HCEC 1CT (cell line): ENCODE data around the gene SERPINB11.
"Not testable (repeated sequence)": the region's sequence is repeated elsewhere in the genome, so short reads cannot be mapped to it uniquely, and the experiment has no call there.

Source experiments
- DNase-seq: peaks from one replicate; pipeline ENCODE4 v3.0.0-alpha.2; 2017

Gene SERPINB11

DNA sequence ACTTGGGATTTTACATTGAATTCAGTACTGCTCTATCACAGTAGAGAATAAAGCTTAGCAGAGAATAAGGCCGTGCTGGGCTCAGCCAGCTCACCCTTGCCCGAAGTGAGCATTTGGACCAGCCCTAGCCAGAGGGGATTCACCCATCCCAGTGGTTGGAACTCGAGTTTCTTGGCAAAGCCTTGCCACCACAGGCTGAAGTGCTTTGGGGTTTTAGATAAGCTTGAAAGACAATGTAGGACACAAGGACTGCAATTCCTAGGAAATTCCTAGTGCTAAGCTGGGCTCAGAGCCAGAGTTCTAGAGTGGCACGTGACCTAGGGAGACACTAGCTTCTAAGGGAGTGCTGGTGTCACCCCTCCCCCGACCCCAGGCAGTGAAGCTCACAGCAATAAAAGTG, 28.0 kb downstream of the SERPINB11 start:
- no peak for DNase-seq

GRCh38 chr18:63731215-63731614, 28.5 kb downstream of the SERPINB11 start:
- no peak for DNase-seq

- DNase-seq: no peak
These were observed 34.1 kb downstream of the SERPINB11 start for GRCh38 chr18:63736876-63737275.

GRCh38 chr18:63741769-63742168, 39.0 kb downstream of the SERPINB11 start:
- DNase-seq: peak; percentile 64

DNA sequence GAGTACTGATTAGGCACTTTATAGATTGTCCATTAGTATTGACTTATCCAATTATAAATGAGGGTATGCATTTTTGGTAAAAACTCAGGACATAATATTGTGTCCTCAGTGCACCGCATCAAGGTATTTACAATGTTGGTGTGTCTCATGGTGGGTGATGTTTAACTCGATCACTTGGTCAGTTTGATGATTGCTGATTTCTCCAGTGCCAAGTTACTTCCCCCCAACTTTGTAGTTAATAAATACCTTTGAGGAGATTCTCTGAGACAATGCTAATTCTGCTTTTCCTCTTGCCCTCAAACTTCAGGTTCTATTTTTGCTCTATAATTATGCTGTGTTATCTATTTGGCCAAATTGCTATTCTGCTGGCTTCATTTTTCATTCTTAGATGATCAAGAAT, 44.2 kb downstream of the SERPINB11 start:
- DNase-seq: no peak

- no peak for DNase-seq
These were observed 46.7 kb downstream of the SERPINB11 start for GRCh38 chr18:63749489-63749888.

DNA sequence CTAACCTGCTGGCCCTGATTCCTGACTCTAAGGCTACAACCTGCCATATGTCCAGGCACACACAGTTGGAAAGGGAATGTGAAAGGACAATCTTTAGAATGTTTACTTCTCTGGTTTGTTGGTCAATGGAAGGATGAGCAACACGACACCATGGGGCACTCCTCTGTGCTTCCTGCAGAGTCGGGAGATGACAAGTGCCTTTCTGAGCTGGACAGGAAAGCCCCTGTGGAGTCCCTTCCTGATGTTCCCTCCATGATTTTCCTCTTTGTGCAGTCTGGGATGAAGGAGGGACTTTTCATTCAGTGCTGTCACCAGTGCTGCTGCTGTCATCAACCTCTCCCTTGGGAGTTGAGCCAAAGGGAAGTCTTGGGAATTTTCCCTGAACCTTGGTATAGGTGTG, 49.9 kb downstream of the SERPINB11 start:
- DNase-seq: no peak

- DNase-seq: peak; percentile 39
These were observed 50.9 kb downstream of the SERPINB11 start for GRCh38 chr18:63753676-63754075.

DNA sequence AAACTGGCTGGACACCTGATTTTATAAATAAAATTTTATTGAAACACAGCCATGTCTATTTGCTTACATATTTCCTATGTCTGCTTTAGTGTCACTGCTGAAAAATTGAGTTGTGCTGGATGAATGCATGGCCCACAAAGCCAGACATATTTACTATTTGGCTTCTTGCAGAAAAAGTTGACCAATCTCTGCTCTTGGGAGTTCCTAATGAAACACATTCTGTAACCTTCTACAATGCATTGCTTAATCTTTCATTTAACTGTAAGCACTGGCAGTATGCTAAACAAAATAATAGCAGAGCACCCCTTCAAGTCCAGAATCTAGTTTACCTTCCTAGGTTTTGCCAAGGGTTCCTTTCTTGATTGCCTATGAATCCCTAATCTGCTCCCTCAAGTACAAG, 54.8 kb downstream of the SERPINB11 start:
- no peak for DNase-seq

DNA sequence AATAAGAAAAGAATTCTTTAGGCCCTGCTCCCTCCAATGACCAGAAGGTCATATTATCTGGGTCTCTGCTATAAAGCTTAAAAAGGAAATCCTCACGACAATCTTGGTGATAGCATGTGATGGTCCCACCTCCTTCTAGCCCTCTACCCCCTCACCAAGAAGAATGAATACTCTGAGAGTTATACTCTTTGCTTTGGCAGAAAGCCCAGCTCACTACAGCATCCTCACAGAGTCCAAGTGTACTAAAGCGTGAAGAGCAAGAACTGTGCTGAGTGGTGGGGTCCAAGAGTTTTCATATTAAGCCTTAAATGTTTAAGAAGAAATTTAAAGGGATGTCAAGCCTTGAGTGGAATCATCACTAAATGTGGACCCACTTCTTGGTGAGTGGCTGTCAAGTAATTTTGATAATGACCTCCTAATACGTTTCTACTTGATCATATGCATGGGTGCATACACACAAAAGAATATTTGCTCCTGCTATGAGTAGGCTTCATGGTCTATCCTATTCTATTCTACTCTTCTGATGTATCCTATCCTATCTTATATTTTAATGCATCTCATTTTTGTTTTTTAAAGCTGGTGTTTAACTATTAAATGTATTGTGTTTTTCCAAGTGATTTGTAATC, 56.0 kb downstream of the SERPINB11 start:
- no peak for DNase-seq

GRCh38 chr18:63759786-63760185, 57.0 kb downstream of the SERPINB11 start:
- DNase-seq: not testable (repeated sequence)

DNA sequence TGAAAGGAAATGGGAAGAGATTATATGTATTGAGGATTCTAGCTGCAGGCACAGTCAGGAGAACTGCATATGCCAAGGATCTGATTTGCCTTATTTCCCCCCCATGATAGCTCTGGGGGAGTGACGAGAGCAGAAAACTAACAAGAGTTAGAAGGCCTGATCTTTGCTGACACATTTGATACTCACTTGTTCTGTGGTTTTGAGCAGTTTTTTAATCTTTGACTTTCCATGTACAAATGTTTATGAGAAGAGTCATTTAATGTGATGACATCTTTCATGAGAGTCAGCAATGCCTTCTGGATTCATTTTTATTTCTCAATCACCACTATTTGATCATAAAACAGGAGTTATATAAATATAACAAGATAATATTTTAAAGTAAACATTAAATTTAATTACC, 59.8 kb downstream of the SERPINB11 start:
- DNase-seq: peak; percentile 95

DNA sequence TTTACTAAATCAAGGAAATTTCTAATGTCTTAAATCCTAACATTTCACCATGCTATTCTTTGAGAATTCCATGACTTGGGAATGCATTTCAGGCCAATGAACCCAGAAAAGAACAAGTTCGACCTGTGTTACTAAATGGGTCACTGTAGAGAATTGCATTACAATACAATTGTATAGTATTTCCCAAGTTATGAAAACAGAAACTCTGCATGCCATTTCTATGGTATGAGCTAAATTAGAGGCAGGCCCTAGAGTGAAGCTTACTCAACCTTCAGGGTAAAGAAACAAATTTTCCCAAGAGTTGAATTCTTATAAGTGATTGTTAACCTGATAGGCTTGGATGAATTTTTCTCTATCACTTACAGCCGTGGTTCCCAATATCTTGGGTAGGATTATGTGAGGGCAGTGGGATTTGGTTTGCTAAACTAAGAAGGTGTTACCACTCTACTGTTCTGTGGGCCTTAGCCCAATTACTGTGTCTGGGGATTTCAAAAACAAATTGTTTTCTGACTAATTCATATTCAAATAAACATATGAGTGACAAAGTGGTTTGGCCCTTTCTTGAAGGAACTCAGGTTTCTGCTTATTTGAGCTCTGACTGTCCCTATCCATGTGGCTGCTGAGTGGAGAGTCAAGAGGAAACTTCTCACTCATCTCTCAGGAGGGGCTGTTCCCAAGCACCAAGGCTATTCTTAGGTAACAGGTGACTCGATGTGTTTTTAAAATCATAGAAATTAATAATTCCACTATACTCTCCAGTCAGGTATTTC, 61.3 kb downstream of the SERPINB11 start:
- DNase-seq: peak; percentile 87

GRCh38 chr18:63765837-63766236, 63.1 kb downstream of the SERPINB11 start:
- DNase-seq: no peak
